ENCODE measurements around the gene SNRNP27. TPM values are rescaled to one million over a fixed set of nuclear protein-coding genes. Genes with fewer than 3 reads are reported as not detected.
"Not testable (repeated sequence)": the region's sequence is repeated elsewhere in the genome, so short reads cannot be mapped to it uniquely, and the experiment has no call there.

SNRNP27 gene
- total RNA-seq, 1 experiment from 2014 or later, result 79.2 TPM

GRCh38 chr2:69943000-69943842 lies 49.5 kb downstream of the SNRNP27 start:
- DNase-seq (ENCODE audit: low read depth), result no peak
- in situ Hi-C loops (cut with HindIII; ENCODE audit: low pct_unique_long_range_greater_than_20kb, low sequenced_read_pairs), result no loop called here

GRCh38 chr2:69943843-69944525 lies 50.2 kb downstream of the SNRNP27 start:
- in situ Hi-C loops (cut with HindIII; ENCODE audit: low pct_unique_long_range_greater_than_20kb, low sequenced_read_pairs), result no loop called here
- no peak for DNase-seq (ENCODE audit: low read depth)

- in situ Hi-C loops (cut with HindIII; ENCODE audit: low pct_unique_long_range_greater_than_20kb, low sequenced_read_pairs), result no loop called here
- no peak for DNase-seq (ENCODE audit: low read depth)
These were observed 51.0 kb downstream of the SNRNP27 start for GRCh38 chr2:69944756-69945155.

- DNase-seq (ENCODE audit: low read depth), result no peak
- in situ Hi-C loops (cut with HindIII; ENCODE audit: low pct_unique_long_range_greater_than_20kb, low sequenced_read_pairs), result no loop called here
These were observed 51.7 kb downstream of the SNRNP27 start for GRCh38 chr2:69945441-69945840.

DNA sequence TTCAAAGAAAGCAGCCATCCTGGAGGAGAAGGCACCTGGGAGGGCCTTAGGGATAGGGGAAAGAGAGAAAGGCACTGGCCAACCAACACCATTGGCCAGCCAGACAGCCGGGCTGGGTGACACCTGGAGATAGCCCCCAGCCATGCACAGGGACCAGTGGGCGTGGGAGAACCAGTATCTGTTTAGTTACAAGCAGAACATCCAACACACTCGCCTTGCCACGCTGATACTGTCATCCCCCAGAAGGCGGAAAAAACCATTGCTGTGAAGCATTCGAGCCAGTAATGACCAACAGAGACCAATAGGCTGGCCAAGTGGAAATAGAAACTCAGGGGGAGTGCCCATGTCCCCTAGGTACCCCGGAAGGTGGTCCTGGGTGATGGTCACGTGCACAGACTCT lies 52.2 kb downstream of the SNRNP27 start:
- DNase-seq (ENCODE audit: low read depth), result no peak
- in situ Hi-C loops (cut with HindIII; ENCODE audit: low pct_unique_long_range_greater_than_20kb, low sequenced_read_pairs), result no loop called here

- in situ Hi-C loops (cut with HindIII; ENCODE audit: low pct_unique_long_range_greater_than_20kb, low sequenced_read_pairs), result no loop called here
- DNase-seq (ENCODE audit: low read depth), result peak; percentile 41
These were observed 52.9 kb downstream of the SNRNP27 start for GRCh38 chr2:69946351-69947324.

GRCh38 chr2:69947325-69947931 lies 53.7 kb downstream of the SNRNP27 start:
- in situ Hi-C loops (cut with HindIII; ENCODE audit: low pct_unique_long_range_greater_than_20kb, low sequenced_read_pairs), result no loop called here
- no peak for DNase-seq (ENCODE audit: low read depth)

DNA sequence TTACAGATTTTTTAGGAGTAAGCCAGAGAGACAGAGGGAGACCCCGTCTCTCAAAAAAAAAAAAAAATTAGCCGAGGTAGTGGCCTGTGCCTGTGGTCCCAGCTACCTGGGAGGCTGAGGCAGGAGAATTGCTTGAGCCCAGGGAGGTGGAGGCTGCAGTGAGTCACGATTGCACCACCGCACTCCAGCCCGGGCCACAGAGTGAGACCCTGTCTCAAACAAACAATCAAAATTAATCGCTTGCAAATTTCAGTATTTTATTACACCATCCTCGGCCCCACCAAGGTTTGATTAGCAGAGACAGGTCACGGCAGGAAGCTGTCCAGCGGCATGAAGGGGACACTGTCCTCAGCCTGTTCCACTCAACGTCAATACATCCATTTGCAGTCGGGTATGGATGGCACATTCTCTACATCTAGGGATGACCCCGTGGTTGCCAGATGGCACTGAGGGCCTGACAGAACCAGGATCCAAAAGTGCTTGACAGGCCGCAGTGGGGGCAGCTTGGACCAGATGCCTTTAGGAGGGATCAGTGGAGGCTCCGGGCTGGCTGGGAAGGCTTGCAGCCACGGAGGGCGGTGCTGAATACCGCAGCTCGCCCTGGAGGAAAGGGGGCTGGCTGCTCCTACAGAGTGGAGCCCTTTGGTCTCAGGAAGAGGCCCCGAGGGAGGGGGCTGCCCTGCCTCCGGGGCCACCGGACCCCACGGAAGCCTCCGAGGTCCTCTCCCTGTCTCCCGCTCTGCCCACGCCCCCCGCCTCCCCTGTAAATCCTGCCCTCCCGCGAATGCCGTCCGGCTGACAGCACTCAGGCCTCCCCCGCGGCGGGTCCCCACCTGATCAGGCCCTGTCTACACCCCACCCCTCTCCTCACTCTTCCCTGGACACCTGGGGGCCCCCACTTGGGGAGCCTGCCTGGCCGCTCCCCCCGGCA lies 54.5 kb downstream of the SNRNP27 start:
- DNase-seq (ENCODE audit: low read depth), result no peak
- in situ Hi-C loops (cut with HindIII; ENCODE audit: low pct_unique_long_range_greater_than_20kb, low sequenced_read_pairs), result no loop called here

GRCh38 chr2:69948963-69949645 lies 55.3 kb downstream of the SNRNP27 start:
- in situ Hi-C loops (cut with HindIII; ENCODE audit: low pct_unique_long_range_greater_than_20kb, low sequenced_read_pairs), result no loop called here
- DNase-seq (ENCODE audit: low read depth), result no peak

DNA sequence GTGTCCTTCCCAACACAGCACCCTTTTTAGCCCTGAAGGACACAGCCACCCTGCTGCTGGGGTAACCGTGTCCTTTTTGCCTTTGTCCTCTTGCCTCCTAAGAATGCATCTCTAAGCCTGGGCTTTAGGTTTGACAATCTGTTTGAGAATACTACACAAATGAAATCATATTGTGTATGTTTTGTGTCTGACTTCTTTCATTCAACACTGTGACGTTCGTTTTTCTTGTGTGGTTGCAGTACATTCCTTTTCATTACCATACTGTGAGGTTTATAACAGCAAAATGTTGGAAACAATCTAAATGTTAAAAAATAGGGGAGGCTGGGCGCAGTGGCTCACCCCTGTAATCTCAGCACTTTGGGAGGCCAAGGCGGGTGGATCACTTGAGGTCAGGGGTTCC lies 56.5 kb downstream of the SNRNP27 start:
- DNase-seq (ENCODE audit: low read depth), result no peak
- in situ Hi-C loops (cut with HindIII; ENCODE audit: low pct_unique_long_range_greater_than_20kb, low sequenced_read_pairs), result no loop called here

GRCh38 chr2:69950671-69951070 lies 56.9 kb downstream of the SNRNP27 start:
- DNase-seq (ENCODE audit: low read depth); in situ Hi-C loops (cut with HindIII; ENCODE audit: low pct_unique_long_range_greater_than_20kb, low sequenced_read_pairs): not testable (repeated sequence)

- in situ Hi-C loops (cut with HindIII; ENCODE audit: low pct_unique_long_range_greater_than_20kb, low sequenced_read_pairs), result no loop called here
- DNase-seq (ENCODE audit: low read depth), result no peak
These were observed 58.8 kb downstream of the SNRNP27 start for GRCh38 chr2:69952336-69953115.

DNA sequence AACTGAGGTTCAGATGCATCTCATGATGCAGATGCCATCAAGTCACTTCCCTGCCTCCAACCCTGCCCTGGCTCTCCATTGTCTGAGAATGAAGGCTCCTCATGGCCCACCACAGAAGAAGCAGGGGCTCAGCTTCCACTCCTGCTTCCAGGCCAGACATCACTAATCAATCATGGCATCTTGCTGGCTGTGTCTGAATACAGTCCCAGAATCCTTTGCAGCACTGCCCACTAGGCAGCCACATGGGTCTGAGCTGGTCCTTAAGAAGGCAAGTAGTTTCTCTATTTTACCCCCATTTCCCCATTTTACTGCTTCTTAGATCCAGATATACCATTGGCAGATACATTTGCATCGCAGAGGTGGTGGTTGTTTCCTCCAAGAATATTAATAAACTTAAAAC lies 60.3 kb downstream of the SNRNP27 start:
- no peak for DNase-seq (ENCODE audit: low read depth)
- in situ Hi-C loops (cut with HindIII; ENCODE audit: low pct_unique_long_range_greater_than_20kb, low sequenced_read_pairs), result no loop called here
